Esophagus mucosa (tissue), 1 donor: ENCODE results near the gene TIMM22. TPM values are rescaled to one million over a fixed set of nuclear protein-coding genes. Genes with fewer than 3 reads are reported as not detected.

Experiments used
- ATAC-seq: fragments of 200-7000 bp; cut with Tn5 transposase; one replicate; pipeline ENCODE4 v1.9.1; 2020
- total RNA-seq: library from RNA; stranded (reverse); gene quantifications from one replicate; pipeline ENCODE4 v1.2.4, GENCODE V29; 2023
- donor health status: DM: yes; HTN: yes; CAD: no.

The TIMM22 gene
- total RNA-seq, 1 donor from 2014 or later: 9.4 TPM

- no peak for ATAC-seq
Measured at GRCh38 chr17:1022278-1023024, 25.5 kb downstream of the TIMM22 start.

- peak; percentile 39 for ATAC-seq
Measured at GRCh38 chr17:1024076-1024475, 27.1 kb downstream of the TIMM22 start.

GRCh38 chr17:1025733-1026598 lies 29.0 kb downstream of the TIMM22 start:
- ATAC-seq: no peak

GRCh38 chr17:1026599-1026975 lies 29.7 kb downstream of the TIMM22 start:
- ATAC-seq: no peak

- no peak for ATAC-seq
Measured at GRCh38 chr17:1027044-1027443, 30.1 kb downstream of the TIMM22 start.

GRCh38 chr17:1029196-1029921 lies 32.4 kb downstream of the TIMM22 start:
- peak; percentile 38 for ATAC-seq

- no peak for ATAC-seq
Measured at GRCh38 chr17:1029922-1030644, 33.2 kb downstream of the TIMM22 start.

- peak; percentile 13 for ATAC-seq
Measured at GRCh38 chr17:1030684-1031532, 34.0 kb downstream of the TIMM22 start.

- no peak for ATAC-seq
Measured at GRCh38 chr17:1031711-1032110, 34.8 kb downstream of the TIMM22 start.

- ATAC-seq: no peak
Measured at GRCh38 chr17:1032391-1032790, 35.5 kb downstream of the TIMM22 start.

GRCh38 chr17:1033503-1033902 lies 36.6 kb downstream of the TIMM22 start:
- ATAC-seq: no peak

- ATAC-seq: no peak
Measured at GRCh38 chr17:1034652-1035210, 37.8 kb downstream of the TIMM22 start.

GRCh38 chr17:1035546-1036170 lies 38.7 kb downstream of the TIMM22 start:
- no peak for ATAC-seq

- ATAC-seq: no peak
Measured at GRCh38 chr17:1036171-1036844, 39.4 kb downstream of the TIMM22 start.

GRCh38 chr17:1036845-1037237 lies 39.9 kb downstream of the TIMM22 start:
- ATAC-seq: no peak

- no peak for ATAC-seq
Measured at GRCh38 chr17:1037238-1037879, 40.4 kb downstream of the TIMM22 start.

- ATAC-seq: no peak
Measured at GRCh38 chr17:1038459-1039122, 41.7 kb downstream of the TIMM22 start.

- no peak for ATAC-seq
Measured at GRCh38 chr17:1039123-1039507, 42.2 kb downstream of the TIMM22 start.
